ENCODE measurements around the gene PTPN4.

DNA sequence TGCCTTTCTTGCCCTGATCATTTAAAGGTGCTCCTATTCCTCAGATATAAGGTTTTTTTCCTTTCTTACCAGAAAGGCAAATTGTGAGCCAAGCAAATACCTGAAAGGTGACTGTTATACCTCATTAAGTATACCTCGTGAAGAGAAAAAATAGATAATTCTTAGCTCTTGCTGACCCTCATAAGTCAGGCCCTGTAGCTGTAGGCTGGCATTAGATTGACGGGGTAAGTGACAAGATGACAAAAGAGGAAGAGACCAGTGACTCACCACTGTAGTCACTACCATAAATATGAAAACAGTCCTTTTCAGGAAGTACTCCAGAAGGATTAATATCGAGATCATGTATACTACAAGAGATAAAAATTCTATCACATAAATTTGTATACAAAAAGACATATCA, 104.6 kb downstream of the PTPN4 start:
- TF ChIP-seq, protein P1, sequence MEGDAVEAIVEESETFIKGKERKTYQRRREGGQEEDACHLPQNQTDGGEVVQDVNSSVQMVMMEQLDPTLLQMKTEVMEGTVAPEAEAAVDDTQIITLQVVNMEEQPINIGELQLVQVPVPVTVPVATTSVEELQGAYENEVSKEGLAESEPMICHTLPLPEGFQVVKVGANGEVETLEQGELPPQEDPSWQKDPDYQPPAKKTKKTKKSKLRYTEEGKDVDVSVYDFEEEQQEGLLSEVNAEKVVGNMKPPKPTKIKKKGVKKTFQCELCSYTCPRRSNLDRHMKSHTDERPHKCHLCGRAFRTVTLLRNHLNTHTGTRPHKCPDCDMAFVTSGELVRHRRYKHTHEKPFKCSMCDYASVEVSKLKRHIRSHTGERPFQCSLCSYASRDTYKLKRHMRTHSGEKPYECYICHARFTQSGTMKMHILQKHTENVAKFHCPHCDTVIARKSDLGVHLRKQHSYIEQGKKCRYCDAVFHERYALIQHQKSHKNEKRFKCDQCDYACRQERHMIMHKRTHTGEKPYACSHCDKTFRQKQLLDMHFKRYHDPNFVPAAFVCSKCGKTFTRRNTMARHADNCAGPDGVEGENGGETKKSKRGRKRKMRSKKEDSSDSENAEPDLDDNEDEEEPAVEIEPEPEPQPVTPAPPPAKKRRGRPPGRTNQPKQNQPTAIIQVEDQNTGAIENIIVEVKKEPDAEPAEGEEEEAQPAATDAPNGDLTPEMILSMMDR (IDR thresholded peaks at IDR 0.05; ENCODE audit: low read depth, low read length), result no peak
- TF ChIP-seq EZH2phosphoT487 (IDR thresholded peaks at IDR 0.05; ENCODE audit: low read depth), result no peak

Measured in OCI-LY3 (cell line).